ENCODE measurements around the gene MVB12B.

MVB12B gene

DNA sequence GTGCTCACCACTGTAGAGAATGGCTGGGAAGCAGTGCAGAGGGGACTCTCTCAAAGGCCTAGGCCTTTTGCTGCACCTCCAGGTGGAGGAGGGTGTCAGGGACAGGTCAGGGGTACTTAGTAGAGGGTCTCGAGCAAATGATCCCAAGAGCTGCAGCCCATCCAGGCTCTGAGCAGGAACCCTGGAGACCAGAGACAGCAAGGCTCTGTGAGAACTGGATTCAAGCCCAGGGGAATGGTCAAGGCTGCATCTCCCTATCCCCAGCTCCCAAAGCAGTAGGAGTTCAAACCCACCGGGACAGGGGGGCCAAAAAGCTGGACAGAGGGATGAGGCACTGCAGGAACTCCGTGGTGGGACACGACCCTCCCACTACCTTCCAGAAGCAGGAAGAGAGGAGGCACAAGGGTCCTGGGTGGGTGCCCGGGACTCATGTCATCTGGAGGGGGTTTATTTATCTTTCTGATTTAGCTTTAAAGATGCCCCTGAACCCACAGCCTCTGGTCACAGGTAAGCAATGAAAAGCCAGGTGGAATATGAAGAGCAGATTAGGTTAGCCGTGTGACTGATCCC, 124.8 kb downstream of the MVB12B start:
- Mint-ChIP-seq H3K36me3 (no peaks in the 10 kb centered on the region), H3K27me3 (no peaks in the 10 kb centered on the region), H3K4me1 (ENCODE audit: low read depth) (peaks cover 12% of the 10 kb centered on the region), H3K4me3 (no peak overlapping the region), H3K9me3 (ENCODE audit: low read depth) (no peaks in the 10 kb centered on the region), H3K27ac (peak overlapping the region; percentile 28)

- Mint-ChIP-seq H3K27me3 (no peaks in the 10 kb centered on the region), H3K36me3 (no peaks in the 10 kb centered on the region), H3K9me3 (ENCODE audit: low read depth) (no peaks in the 10 kb centered on the region), H3K27ac (no peak overlapping the region), H3K4me3 (no peak overlapping the region), H3K4me1 (ENCODE audit: low read depth) (peaks cover 12% of the 10 kb centered on the region)
Observed at GRCh38 chr9:126452106-126452505, 125.5 kb downstream of the MVB12B start.

DNA sequence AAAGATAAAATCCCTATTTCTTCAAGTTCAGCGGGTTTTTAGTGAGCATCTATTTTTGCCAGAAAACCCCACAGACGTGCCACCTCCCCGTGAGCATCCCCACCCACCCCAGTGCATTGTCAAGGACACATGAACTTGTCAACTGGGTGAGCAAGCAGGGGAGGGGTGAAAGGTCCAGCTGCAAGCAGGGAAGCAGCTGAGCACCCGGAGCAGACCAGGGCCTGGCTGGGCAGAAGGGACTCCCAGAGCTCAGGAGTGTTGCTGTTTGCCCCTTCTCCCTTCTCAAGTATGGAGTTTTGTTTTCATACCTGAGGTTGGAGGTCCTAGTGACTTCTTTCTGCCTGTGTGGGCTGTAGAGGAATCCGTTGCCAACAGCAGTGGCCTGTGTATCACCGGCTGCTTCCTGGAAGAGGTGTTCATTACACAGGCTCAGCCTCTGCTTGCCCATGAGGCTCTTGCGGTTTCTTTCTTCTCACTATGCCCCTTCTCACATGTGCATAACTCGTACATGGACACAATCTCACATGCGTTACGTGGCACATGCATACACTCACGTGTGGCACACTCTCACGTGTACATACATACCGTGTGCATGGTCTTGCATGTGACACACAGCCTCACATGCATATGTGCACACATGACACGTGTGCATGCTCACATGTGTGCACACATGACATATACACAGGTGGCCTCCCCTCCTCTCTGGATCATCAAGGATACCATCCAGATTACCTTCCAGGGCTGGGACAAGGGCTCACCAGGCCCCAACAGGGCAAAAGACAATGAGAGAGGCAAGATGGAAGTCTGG, 126.7 kb downstream of the MVB12B start:
- H3K4me1 Mint-ChIP-seq (ENCODE audit: low read depth) = peaks cover 12% of the 10 kb centered on the region
- no peaks in the 10 kb centered on the region for H3K9me3 Mint-ChIP-seq (ENCODE audit: low read depth)
- no peak overlapping the region for H3K27ac Mint-ChIP-seq
- no peak overlapping the region for H3K4me3 Mint-ChIP-seq
- no peaks in the 10 kb centered on the region for H3K27me3 Mint-ChIP-seq
- no peaks in the 10 kb centered on the region for H3K36me3 Mint-ChIP-seq

GRCh38 chr9:126454215-126454614, 127.6 kb downstream of the MVB12B start:
- peaks cover 12% of the 10 kb centered on the region for H3K4me1 Mint-ChIP-seq (ENCODE audit: low read depth)
- no peak overlapping the region for H3K4me3 Mint-ChIP-seq
- H3K27me3 Mint-ChIP-seq = no peaks in the 10 kb centered on the region
- H3K27ac Mint-ChIP-seq = no peak overlapping the region
- H3K36me3 Mint-ChIP-seq = no peaks in the 10 kb centered on the region
- no peaks in the 10 kb centered on the region for H3K9me3 Mint-ChIP-seq (ENCODE audit: low read depth)

DNA sequence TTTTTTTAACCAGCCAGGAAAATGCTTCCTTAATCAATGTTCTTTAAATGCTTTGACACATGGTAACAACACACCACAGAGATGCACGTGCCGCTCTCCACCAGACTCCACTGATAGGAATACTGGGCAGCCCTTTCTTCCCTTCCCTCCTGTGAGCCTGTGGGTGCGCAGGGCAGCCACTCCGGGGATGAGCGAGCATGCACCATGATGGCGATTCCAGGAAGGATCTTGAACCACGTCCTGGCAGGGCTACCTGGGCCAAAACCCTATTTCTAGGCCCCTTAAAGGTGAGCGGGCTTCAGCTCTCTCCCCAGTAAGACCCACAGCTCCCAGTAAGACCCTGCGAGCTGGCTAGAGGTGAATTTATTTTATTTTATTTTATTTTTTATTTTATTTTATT, 128.2 kb downstream of the MVB12B start:
- H3K9me3 Mint-ChIP-seq (ENCODE audit: low read depth) = no peaks in the 10 kb centered on the region
- H3K4me3 Mint-ChIP-seq = no peak overlapping the region
- H3K36me3 Mint-ChIP-seq = no peaks in the 10 kb centered on the region
- H3K27ac Mint-ChIP-seq = no peak overlapping the region
- H3K4me1 Mint-ChIP-seq (ENCODE audit: low read depth) = peaks cover 12% of the 10 kb centered on the region
- H3K27me3 Mint-ChIP-seq = no peaks in the 10 kb centered on the region

- Mint-ChIP-seq H3K27ac (no peak overlapping the region), H3K4me3 (no peak overlapping the region), H3K27me3 (no peaks in the 10 kb centered on the region), H3K36me3 (peaks cover 2% of the 10 kb centered on the region), H3K9me3 (ENCODE audit: low read depth) (no peaks in the 10 kb centered on the region), H3K4me1 (ENCODE audit: low read depth) (peaks cover 12% of the 10 kb centered on the region)
Observed at GRCh38 chr9:126456441-126457174, 130.0 kb downstream of the MVB12B start.

DNA sequence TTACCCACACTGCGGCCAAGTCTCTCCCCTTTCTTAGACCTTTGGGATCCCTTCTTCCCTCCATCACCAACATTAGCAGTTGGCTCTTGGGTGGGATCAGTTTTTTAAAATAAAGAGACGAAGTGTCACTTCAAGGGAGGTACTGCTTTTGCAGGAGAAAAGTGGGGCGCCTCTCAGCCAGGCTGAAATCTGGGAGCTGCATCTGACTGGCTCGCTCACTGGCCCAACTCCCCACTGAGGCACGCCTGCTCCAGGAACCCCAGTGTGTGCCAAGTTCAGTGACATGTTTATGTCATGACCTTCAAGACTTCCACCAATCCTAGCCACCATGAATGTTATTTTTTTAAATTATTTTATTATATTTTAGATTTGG, 130.5 kb downstream of the MVB12B start:
- Mint-ChIP-seq H3K36me3 (peaks cover 2% of the 10 kb centered on the region), H3K4me1 (ENCODE audit: low read depth) (peaks cover 10% of the 10 kb centered on the region), H3K27ac (no peak overlapping the region), H3K27me3 (no peaks in the 10 kb centered on the region), H3K9me3 (ENCODE audit: low read depth) (no peaks in the 10 kb centered on the region), H3K4me3 (no peak overlapping the region)

DNA sequence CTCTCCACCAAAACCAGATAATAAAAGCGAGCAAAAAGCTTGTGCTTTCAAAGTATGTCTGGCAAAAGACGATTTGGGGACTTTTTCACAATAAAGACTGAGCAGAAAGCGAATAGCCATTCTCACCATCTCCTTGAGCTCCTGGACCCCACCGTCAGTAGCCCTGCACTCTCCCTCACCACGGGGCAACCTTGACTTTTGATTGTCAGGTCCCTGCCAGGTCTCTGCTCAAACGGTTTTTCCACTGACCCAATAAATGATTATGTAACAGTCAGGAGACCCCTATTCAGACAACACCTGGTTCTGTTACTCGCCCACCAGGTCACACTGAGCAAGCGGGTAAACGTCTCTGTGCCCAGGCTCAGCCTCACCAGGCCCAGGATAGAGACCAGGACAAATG, 131.3 kb downstream of the MVB12B start:
- H3K4me3 Mint-ChIP-seq = no peak overlapping the region
- H3K27me3 Mint-ChIP-seq = no peaks in the 10 kb centered on the region
- H3K27ac Mint-ChIP-seq = no peak overlapping the region
- peaks cover 4% of the 10 kb centered on the region for H3K4me1 Mint-ChIP-seq (ENCODE audit: low read depth)
- H3K36me3 Mint-ChIP-seq = peaks cover 2% of the 10 kb centered on the region
- H3K9me3 Mint-ChIP-seq (ENCODE audit: low read depth) = no peaks in the 10 kb centered on the region

- Mint-ChIP-seq H3K36me3 (peaks cover 2% of the 10 kb centered on the region), H3K4me3 (no peak overlapping the region), H3K27ac (no peak overlapping the region), H3K27me3 (no peaks in the 10 kb centered on the region), H3K4me1 (ENCODE audit: low read depth) (peaks cover under 1% of the 10 kb centered on the region), H3K9me3 (ENCODE audit: low read depth) (no peaks in the 10 kb centered on the region)
Observed at GRCh38 chr9:126459126-126459525, 132.5 kb downstream of the MVB12B start.

DNA sequence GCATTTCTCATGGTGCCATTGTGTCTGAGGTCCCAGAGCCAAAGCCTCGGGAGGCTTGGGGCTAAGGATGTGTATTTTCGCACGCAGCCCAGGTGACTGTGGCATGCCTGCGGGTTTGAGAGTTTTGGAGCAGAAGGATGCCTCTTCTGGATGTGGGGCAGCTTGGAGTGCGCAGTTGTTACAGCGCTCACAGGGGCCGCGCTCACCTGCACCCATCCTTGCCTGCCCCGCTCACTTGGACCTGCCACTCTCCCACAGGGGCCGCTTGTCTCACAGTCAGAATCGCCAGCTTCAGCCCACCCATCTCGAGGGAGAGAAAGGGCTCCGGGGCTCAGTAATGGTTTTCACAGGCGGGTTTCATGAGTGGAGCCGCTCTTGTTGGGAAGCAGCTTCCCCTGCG, 132.9 kb downstream of the MVB12B start:
- peaks cover 1% of the 10 kb centered on the region for H3K4me1 Mint-ChIP-seq (ENCODE audit: low read depth)
- no peaks in the 10 kb centered on the region for H3K9me3 Mint-ChIP-seq (ENCODE audit: low read depth)
- no peak overlapping the region for H3K4me3 Mint-ChIP-seq
- peaks cover 2% of the 10 kb centered on the region for H3K36me3 Mint-ChIP-seq
- no peaks in the 10 kb centered on the region for H3K27me3 Mint-ChIP-seq
- H3K27ac Mint-ChIP-seq = no peak overlapping the region

DNA sequence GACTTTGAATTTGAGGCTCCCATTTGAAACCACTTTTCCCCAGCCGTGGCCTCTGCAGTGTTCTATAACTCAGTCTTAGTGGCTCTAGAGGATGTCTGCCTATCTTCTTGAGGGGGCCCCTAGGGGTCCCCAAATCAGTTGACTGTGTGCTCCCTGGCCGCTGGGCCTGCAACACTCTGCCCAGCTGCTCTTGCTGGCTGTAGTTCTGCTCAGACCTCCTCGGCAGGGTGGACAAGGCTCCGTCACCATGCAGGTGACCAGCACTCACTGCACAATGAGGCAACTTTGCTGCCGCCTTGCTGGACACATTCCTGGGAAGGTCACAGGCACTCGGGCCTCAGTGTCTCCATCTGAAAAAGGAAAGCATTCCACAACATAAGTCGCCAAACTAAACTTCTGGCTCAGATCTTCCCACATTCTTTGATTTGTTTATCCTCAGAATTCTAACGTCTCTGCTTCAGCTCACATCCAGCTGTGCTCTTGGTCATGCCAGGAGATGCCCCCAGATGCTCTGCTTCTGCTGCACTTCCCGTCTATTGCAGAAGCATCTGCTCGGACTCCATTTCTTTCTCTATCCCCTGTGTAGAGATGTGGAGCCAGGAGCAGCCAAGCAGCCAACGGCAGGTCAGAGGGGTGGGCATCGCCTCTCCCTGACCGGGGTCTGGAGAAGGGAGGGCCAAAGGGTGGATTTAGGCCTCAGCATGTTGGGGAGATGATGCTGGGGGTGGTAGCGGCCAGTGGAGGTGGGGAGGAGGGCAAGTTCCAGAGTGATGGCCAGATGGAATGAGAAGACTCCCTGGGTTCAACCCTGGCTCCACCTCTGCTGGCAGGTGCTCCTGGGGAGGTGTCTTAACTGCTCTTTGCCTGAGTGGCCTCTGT, 133.6 kb downstream of the MVB12B start:
- Mint-ChIP-seq H3K36me3 (peaks cover 2% of the 10 kb centered on the region), H3K27ac (no peak overlapping the region), H3K4me3 (no peak overlapping the region), H3K4me1 (ENCODE audit: low read depth) (peaks cover 4% of the 10 kb centered on the region), H3K9me3 (ENCODE audit: low read depth) (no peaks in the 10 kb centered on the region), H3K27me3 (no peaks in the 10 kb centered on the region)

GRCh38 chr9:126461029-126461428, 134.4 kb downstream of the MVB12B start:
- Mint-ChIP-seq H3K4me3 (no peak overlapping the region), H3K4me1 (ENCODE audit: low read depth) (peaks cover 7% of the 10 kb centered on the region), H3K27me3 (no peaks in the 10 kb centered on the region), H3K27ac (no peak overlapping the region), H3K9me3 (ENCODE audit: low read depth) (no peaks in the 10 kb centered on the region), H3K36me3 (peaks cover 2% of the 10 kb centered on the region)

GRCh38 chr9:126461608-126462007, 135.0 kb downstream of the MVB12B start:
- no peaks in the 10 kb centered on the region for H3K9me3 Mint-ChIP-seq (ENCODE audit: low read depth)
- no peak overlapping the region for H3K27ac Mint-ChIP-seq
- H3K27me3 Mint-ChIP-seq = no peaks in the 10 kb centered on the region
- peaks cover 7% of the 10 kb centered on the region for H3K4me1 Mint-ChIP-seq (ENCODE audit: low read depth)
- no peak overlapping the region for H3K4me3 Mint-ChIP-seq
- H3K36me3 Mint-ChIP-seq = peaks cover 2% of the 10 kb centered on the region

DNA sequence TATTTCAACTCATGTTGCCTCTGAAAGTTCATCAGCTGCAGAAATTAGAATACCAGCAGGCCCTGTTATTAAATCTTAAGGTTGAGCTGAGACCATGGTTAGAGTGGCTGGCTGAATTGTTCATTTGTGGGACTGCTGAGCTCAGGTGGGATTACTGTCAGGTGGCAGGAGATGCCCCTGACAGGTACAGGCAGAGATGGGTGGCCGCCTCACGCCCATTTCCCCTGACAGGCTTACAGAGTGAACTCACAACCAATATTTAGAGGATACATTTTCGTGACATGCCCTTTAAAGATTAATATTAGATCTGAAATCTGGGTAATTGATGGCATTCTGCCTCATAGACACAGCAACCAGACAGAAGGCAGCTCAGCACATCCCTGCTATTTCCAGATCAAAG, 136.0 kb downstream of the MVB12B start:
- Mint-ChIP-seq H3K36me3 (peaks cover 5% of the 10 kb centered on the region), H3K27ac (no peak overlapping the region), H3K9me3 (ENCODE audit: low read depth) (no peaks in the 10 kb centered on the region), H3K27me3 (no peaks in the 10 kb centered on the region), H3K4me1 (ENCODE audit: low read depth) (peaks cover 13% of the 10 kb centered on the region), H3K4me3 (no peak overlapping the region)

DNA sequence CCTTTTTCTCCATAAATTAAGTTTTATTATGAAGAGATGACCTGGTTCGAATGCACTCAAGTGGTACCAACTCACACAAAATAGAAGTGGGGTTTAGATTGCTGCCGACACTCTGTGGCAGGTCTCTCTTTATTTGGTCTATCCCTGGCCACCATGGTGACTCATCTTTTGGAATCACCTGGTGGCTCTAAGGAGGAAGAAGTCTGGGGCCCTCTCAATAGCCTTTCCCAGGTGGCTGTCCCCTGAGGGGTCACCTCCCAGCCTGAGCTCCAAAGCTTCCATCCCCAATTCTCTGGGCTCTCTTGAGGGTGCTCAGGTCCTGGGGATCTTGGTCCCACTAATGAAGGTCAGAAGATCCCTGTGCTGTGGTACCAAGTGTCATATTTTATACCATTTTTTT, 136.8 kb downstream of the MVB12B start:
- no peak overlapping the region for H3K27ac Mint-ChIP-seq

More for the DNA sequence above, 136.8 kb downstream of the MVB12B start:
- Mint-ChIP-seq H3K4me1 (ENCODE audit: low read depth) (peaks cover 21% of the 10 kb centered on the region), H3K4me3 (no peak overlapping the region), H3K27me3 (no peaks in the 10 kb centered on the region), H3K9me3 (ENCODE audit: low read depth) (no peaks in the 10 kb centered on the region), H3K36me3 (peaks cover 9% of the 10 kb centered on the region)

Measured in activated naive CD8-positive, alpha-beta T cell (primary cell).